Measurements from ENCODE around the gene MEGF11. TPM values are rescaled to one million over a fixed set of nuclear protein-coding genes. Genes with fewer than 3 reads are reported as not detected.
A peak's percentile ranks its signal among the peaks of the same experiment; 100 is the strongest.

The MEGF11 gene
- total and polyA plus RNA-seq, 10 donors = 0.02 to 0.61 (median 0.23) TPM; not detected in 4

- H3K27me3 ChIP-seq (replicated peaks in 1 of 7) = peaks cover 0 to 72% (median 46%) of the 10 kb centered on the region in 7 donors
- no peaks in the 10 kb centered on the region for H3K36me3 ChIP-seq
- TF ChIP-seq CTCF (IDR thresholded peaks at IDR 0.05 in 8 of 11, conservative IDR thresholded peaks at IDR 0.05 in 3 of 11) (no peak), POLR2AphosphoS5 (IDR thresholded peaks at IDR 0.05) (no peak), POLR2A (IDR thresholded peaks at IDR 0.05) (no peak)
- intact Hi-C loops (cut with DNase I; ENCODE audit: low total_unique reads) = no loop called here
- H3K4me3 ChIP-seq = no peak overlapping the region
- DNase-seq = no peak
- 71 to 78% (median 77%) methylated on average over 3 of the region's 3 CpGs for WGBS, 5 donors
- H3K27ac ChIP-seq = no peak overlapping the region
- H3K9me3 ChIP-seq = no peaks in the 10 kb centered on the region
- H3K4me1 ChIP-seq = peaks cover 24 to 33% (median 28%) of the 10 kb centered on the region in 6 donors
Measured at GRCh38 chr15:66256692-66257091, 3.1 kb upstream of the MEGF11 start.

GRCh38 chr15:66254951-66255676, 1.6 kb upstream of the MEGF11 start:
- TF ChIP-seq CTCF (IDR thresholded peaks at IDR 0.05 in 8 of 11, conservative IDR thresholded peaks at IDR 0.05 in 3 of 11) (no peak), POLR2AphosphoS5 (IDR thresholded peaks at IDR 0.05) (no peak), POLR2A (IDR thresholded peaks at IDR 0.05) (no peak)
- H3K4me1 ChIP-seq = peaks cover 24 to 40% (median 31%) of the 10 kb centered on the region in 6 donors
- DNase-seq = no peak
- no peak overlapping the region for H3K27ac ChIP-seq
- H3K9me3 ChIP-seq = no peaks in the 10 kb centered on the region
- H3K36me3 ChIP-seq = no peaks in the 10 kb centered on the region
- intact Hi-C loops (cut with DNase I; ENCODE audit: low total_unique reads) = no loop called here
- 22 to 38% (median 27%) methylated on average over 18 to 19 of the region's 19 CpGs for WGBS, 5 donors
- H3K27me3 ChIP-seq (replicated peaks in 1 of 7) = peaks cover 0 to 83% (median 52%) of the 10 kb centered on the region in 7 donors
- no peak overlapping the region for H3K4me3 ChIP-seq

GRCh38 chr15:66254089-66254950, 770 bp upstream of the MEGF11 start:
- Histone ChIP-seq H3K36me3 (no peaks in the 10 kb centered on the region), H3K27ac (no peak overlapping the region), H3K9me3 (no peaks in the 10 kb centered on the region), H3K27me3 (replicated peaks in 1 of 7) (peaks cover 0 to 91% (median 52%) of the 10 kb centered on the region in 7 donors), H3K4me1 (peaks cover 24 to 40% (median 31%) of the 10 kb centered on the region in 6 donors), H3K4me3 (peak overlapping the region in 7 of 8 donors; percentile 38 to 69 (median 50))
- 4 to 10% (median 5%) methylated on average over 35 to 36 of the region's 36 CpGs for WGBS, 5 donors
- intact Hi-C loops (cut with DNase I; ENCODE audit: low total_unique reads) = no loop called here
- DNase-seq = no peak
- TF ChIP-seq CTCF (IDR thresholded peaks at IDR 0.05 in 8 of 11, conservative IDR thresholded peaks at IDR 0.05 in 3 of 11) = no peak
- no peak for TF ChIP-seq POLR2A (IDR thresholded peaks at IDR 0.05)
- TF ChIP-seq POLR2AphosphoS5 (IDR thresholded peaks at IDR 0.05) = no peak
